T-helper 1 cell treated with Interleukin-12 subunit alpha and Interleukin-12 subunit beta and Interleukin-4 antibody, amounts not matched to agents 30 ng/mL and 1 ng/mL, for 36 hours (primary cell): ENCODE measurements around the gene MCRS1. TPM values are rescaled to one million over a fixed set of nuclear protein-coding genes. Genes with fewer than 3 reads are reported as not detected.
"Not testable (repeated sequence)": the region's sequence is repeated elsewhere in the genome, so short reads cannot be mapped to it uniquely, and the experiment has no call there.

Experiments used
- intact Hi-C: fragments of 100-400 bp; cut with micrococcal nuclease; formaldehyde crosslinking; loops from one replicate; pipeline ENCODE4 v1.15.1; 2024
- total RNA-seq: library from RNA; stranded (reverse); gene quantifications from 2 replicates; pipeline ENCODE4 v1.2.3, GENCODE V29; 2022

Gene MCRS1
- total RNA-seq, 1 donor from 2014 or later: 72.4 TPM

DNA sequence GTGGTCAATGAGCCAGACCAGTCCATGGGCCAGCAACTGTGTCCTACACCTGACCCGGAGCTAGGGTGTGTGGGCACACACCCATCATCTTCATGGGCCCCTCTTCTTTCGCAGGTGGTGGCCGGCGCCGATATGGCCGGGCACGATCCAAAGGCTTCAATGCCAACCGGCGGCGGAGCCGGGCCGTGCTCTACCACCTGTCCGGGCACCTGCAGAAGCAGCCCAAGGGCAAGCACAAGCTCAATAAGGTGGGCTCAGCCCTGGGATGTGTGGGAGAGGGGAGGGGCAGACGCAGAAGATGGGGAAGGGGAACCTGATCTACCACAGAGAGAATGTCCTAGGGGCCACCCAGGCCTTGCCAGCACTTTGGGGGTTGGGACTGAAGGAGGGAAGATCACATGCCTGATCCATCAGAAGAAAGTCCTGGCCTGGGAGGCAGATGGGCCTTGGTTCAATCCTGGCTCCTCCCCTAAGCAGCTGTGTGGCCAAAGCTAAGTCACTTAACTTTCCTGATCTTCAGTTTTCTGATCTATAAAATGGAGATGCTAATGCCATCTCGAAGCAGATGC lies 25.3 kb downstream of the MCRS1 start:
- intact Hi-C loops: no loop called here

DNA sequence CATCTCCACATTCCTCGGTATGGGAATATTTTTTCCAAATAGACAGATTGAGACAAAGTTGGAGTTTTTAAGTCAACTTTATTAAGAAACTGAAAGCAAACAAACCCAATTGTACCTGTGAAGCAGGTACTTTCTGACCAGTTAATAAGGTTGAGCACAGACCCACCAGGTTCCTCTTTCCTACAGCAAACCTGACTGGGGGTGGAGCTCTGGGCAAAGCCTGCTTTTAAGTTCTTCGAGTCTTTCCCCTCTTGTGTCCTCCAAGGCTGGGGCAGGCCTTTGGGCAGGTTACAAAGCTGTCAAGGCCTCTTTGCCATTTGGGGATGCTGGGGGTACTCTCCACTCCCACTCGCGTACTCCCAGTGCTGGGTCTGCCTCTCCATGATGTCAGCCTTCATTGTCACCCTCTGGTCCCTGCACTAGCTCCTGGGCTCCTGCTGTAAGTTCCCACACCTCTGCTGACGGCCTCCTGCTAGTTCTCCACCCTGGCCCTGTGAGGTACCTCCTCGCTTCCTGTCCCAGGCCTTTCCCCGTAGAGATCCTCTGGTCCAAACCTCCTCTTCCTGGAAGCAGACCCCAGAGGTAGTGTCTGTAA lies 25.9 kb downstream of the MCRS1 start:
- intact Hi-C loops: no loop called here

DNA sequence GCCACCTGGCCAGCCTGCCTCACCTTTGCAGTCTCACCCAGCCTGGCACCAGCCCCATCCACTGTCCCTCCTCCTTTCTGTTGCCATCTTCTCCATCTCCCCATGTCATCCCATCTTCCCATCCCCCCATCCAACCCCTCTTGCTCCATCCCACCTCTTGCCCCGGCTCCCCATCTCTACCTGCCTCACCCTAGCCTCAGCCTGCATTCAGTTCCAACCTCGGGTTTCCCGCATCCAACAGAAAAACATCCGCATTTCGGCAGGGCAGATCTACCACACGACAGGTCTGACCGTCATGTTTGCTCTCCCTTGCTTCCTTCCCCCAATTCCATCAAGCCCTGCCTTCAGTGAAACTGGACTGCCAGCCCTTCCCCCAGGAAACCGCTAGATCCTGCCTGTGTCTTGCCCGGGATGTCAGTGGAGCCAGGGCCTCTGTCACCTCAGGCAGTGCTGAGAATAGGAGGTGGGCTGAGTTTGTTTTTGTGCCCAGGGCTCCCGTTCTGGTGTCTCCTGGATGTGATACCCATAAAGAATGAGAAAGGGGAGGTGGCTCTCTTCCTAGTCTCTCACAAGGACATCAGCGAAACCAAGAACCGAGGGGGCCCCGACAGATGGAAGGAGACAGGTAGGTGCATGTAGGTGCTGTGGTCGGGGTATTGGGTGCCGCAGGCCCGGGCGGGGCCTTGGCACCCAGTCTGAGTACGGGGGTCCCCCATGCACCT lies 26.6 kb downstream of the MCRS1 start:
- intact Hi-C loops: no loop called here

DNA sequence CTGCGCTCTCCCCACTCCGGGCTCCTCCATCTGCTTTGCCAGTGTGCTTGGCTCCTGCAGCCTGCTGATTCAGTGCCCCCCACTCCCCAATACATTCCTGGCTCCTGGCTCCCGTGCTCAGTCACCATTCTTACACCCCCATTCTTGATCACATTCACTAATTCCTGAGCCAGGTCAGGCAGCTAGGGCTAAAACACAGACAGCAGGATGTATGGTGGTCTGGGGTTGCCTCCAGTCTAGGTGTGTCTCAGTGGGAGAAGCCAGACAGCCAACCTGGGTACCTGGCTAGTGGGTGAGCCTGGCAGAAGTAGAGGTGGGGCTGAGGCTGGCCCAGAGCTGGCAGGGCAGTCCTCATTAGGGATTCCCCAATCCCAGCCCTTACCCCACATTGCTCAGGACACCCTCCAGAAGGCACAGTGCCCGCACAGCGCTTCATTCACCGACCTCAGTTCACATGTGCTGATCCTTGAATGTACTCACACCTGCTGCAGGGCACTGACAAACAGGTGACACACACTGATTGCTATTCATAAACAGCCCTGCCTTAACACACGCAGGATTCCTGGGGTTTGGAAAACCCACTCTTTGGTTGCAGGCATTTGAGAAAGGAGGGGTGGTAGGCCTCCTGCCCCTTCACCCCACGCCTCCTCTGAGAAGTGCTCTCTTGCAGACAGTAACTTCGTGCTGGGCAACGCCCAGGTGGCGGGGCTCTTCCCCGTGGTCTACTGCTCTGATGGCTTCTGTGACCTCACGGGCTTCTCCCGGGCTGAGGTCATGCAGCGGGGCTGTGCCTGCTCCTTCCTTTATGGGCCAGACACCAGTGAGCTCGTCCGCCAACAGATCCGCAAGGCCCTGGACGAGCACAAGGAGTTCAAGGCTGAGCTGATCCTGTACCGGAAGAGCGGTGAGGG lies 27.5 kb downstream of the MCRS1 start:
- intact Hi-C loops: no loop called here

DNA sequence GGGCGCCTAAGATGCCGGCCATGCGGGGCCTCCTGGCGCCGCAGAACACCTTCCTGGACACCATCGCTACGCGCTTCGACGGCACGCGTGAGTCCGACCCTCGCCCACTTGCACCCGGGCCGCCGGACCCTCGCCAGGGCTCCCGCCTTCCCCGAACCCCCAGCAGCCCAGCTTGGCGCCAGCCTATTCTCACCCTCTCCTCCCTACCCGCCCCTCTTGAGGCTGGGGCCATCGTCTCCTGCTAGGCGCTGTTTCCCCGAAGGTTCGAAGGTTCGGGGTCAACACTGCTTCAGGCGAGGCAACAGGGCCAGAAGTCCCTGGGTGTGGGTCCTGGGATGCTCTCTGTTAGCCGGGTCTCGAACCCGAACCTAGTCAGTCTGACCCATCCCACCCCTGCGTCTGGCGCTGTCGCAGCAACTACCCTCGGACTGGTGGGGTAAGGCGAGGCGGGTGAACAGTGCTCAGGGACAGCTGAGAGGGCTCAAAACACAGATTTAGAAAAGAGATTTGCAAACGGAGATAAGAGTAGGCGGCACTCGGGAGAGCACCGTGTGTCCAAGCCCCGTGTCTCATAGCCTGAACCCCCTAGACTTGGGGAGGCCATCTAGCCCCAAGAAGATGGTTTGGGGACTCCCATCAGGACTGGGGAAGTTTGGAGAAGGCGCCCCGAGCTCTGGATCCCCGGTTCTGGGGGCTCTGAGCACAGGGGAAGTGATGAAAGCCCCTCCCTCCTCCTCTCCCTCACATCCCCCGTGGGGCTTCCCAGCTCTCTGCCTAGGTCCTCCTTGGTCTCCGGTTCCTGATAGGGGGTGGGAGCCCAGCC lies 28.3 kb downstream of the MCRS1 start:
- intact Hi-C loops: loop anchor here (2.0 kb wide), 1 partner anchor 167 kb away; the partner anchor contains the start of gene FMNL3

DNA sequence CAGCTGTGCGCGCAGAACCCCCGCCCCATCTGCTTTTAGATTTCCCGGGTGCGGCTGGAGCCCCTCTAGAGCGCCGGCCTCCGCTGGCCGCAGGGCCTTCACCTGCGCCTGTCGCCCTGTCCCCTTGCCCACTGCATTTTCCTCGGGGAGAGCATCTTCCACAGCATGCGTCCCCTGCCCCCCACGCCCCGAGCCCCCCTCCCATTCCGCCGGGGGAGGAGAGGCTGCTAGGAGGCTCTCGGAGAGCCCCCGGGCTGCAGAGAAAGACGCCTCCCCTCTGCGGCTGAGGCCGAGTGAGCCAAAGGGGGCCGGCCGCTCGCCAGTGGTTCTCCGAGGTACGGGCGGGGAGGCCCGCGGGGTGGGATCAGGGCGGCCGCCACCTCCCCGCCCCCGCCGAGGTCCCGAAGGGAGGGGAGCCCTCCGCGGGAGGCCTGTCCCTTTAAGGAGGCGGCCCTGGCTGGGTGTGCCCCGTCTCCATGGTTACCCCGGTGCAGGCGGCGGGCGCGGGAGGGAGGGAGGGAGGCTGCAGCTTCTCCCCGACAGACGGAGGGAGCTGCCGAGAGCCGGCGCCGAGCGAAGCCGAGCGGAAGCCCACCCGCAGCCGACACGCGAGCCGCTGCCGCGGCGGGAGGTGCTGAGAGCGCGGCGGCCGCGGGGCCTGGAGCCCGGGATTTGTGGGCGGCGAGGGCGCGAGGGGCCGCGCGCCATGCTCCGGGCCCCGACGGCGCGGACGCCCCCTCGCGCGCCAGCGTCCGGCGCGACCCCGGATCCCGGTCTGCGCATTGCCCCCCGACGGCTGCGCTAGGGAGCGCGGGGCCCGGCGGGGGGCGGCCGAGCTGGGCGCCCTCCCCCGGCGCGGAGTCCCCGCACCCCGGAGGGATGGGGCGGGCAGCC lies 29.2 kb downstream of the MCRS1 start, which contains the start of gene KCNH3:
TSS of gene KCNH3 (plus strand) at position 521 of the 894 bp plus-strand sequence. CDS start 387 bp downstream, outside the sequence.
- intact Hi-C loops: loop anchor here (1.0 to 2.0 kb wide), 5 partner anchors 30 to 574 kb away; partner anchors contain the start of genes COX14, FMNL3 and MCRS1

DNA sequence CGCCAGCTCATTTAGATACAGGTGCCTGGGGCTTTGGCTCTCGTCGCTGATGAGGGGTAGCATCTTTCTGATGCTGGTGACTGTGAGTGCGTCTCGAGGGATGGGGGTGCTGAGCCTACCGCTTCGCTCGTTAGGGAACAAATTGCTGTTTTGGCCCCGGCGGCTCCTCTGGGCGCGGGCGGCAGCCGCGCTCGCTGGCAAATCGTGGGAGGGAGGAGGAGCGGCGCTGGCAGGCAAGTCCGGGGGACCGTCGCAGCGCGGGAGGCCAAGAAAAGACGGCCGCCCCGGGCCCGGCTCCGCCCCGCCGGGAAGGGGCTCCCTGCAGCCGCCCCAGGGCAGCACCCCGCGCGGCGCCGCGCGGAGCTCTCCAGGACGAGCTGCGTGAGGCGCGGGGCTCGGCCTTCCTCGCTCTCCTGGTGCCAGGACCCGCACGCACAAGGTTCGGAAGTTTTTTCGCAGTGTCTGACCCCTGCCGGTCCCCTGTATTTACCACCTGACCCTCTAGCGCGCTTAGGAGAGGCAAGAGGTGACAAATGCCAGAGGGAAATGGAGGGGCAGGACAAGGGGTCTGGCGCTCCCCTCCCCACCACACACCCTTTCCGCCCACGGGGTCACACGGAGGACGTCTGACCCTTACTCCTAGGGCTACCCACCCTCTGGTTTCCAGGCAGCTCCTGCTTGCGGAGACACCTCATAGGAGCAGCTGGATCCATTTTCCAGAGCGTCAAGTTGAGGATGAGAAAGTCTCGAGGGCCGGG lies 30.0 kb downstream of the MCRS1 start:
- intact Hi-C loops: loop anchor here (1.0 to 2.0 kb wide), 5 partner anchors 30 to 574 kb away; partner anchors contain the start of genes COX14, FMNL3 and MCRS1

DNA sequence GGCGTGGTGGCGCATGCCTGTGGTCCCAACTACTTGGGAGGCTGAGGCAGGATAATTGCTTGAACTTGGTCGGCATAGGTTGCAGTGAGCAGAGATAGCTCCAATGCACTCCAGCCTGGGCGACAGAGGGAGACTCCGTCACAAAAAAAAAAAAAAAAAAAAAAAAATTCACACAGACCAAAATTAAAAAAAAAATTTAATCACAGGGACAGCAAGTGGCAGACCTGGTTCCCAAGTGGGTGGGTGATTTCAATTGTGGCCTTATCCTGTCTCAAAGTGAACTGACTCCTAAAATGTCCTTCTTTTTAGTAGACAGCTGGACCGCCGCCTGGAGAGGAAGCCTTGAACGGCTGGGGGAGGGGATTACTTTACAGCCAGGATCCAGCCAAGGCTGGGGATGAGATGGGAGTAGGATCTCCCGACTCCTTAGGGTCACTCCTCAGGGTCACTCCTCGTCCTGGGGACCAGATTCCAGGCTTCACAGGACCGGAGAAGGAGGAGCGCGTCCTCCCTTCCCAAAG lies 30.7 kb downstream of the MCRS1 start:
- intact Hi-C loops: no loop called here

DNA sequence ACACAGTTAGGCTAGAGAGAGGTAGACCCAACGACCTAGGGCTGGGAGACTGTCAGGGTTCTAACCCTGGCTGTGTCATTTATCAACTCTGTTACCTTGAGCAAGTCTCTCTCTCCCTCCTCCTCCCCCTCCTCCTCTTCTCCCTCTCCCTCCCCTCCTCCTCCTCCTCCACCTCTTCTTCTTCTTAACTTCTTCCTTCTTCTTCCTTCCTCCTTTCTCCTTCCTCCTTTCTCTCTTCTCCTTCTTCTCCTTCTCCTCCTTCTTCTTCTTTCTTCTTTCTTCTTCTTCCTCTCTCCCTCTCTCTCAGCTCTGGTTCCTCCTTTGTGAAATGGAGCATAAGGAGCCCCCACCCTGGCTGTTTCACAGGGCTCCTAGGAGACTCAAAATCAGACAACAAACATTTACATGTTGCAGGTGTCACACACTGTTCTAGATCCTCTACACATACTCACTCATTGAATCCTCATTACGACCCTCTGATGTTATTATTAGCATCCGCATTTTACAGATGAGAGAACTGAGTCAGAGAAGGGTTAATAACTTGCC lies 31.3 kb downstream of the MCRS1 start:
- intact Hi-C loops: no loop called here

DNA sequence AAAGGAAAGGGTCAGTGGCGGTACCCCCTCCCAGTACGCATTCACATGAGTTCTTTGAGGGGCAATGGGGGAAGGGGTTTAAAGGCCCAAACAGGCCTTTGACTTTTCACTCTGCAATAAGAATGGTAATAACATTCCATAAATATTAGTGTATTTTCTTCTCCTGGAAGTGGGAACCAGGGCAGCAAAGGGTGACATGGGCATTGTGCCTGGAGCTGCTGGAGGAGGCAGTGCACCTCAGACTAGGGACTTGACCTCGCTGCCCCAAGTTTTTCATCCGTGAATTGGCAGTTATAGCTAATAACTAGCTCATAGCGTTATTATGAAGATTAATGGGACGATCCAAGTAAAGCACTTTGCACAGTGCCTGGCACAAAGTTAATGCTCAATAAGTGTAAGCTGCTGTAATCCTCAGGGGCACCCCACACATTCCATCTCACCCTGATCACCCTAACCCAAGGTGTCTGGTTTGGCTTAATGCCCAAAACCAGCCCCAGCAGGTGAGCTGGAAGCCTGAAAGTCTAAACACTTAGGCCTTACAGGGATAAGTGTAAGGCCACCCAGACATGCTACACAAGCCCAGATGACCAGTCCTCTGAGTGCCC lies 31.9 kb downstream of the MCRS1 start:
- intact Hi-C loops: no loop called here

DNA sequence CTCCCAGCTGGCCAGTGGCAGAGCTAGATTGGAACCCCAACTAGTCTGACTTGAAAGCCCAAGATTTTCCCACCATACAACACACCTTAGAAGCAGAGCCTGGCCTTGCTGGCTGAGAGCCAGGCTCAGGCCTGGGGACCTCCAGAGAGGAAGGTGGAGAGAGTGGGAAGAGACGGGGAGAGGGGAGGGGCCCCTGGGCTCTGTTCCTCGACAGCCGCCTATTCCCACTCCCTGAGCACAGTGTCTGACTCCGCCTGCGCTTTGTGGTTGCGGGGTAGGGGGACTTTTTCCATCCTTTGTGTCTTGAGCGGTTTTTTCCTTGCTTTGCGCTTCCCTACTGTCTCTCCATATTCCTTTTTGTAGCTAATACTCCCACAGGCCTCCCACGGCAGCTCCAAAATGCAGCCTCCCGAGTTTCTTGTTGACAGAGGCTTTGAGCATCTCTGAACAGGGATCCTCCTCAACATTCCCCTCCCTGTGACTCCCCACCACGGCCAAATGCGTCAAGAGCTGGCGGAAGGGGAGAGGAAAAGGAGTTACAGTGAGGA lies 33.1 kb downstream of the MCRS1 start:
- intact Hi-C loops: no loop called here

DNA sequence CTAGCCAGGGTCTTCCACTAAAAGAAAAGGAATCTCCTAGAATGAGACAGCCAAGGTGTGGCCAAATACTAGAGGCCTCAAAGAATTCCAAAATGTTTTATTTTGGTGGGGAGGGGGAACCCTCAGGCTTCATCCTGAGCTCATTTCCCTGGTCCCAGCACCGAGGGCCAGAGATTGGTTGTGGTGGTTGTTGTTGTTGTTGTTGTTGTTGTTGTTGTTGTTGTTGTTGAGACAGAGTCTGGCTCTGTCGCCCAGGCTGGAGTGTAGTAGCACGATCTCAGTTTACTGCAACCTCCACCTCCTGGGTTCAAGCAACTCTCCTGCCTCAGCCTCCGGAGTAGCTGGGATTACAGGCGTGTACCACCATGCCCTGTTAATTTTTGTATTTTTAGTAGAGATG lies 33.8 kb downstream of the MCRS1 start:
- intact Hi-C loops: not testable (repeated sequence)

DNA sequence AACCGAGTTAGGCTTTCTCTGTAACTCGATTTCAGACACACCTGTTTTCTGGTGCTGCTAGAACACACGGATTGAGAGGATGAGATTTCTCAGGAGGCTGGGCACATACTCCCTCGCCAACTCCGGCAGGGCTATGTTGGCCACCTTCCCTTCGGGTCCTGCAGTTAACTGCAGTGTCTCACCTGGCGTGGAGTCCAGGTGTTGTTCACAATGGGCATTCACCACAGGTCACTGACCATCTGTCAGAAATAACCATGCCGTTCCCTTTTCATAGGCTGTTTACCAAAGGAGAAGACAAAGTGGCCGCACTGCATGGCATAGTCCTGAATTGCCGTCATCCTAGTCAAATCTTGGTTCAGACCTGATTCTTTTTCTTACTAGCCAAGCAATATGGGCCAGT lies 34.6 kb downstream of the MCRS1 start:
- intact Hi-C loops: no loop called here

DNA sequence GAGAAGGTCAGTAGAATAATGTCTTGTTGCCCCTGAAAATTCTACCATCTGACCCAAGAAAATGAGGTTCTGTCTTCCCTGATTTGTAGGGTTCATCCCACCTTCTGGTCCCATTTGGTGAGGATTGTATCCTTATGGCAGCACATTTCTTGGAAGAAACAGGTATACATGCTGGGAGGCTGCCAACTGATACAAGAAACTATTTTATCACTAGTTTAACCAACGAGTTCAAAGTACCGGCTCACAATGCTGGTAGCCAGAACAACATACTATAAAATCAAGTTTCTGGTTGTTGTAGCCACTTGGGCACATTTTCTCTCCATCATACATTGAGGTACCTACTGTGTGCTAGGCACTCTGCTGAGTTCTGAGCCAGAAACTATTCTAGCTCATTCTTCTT lies 36.2 kb downstream of the MCRS1 start:
- intact Hi-C loops: no loop called here

DNA sequence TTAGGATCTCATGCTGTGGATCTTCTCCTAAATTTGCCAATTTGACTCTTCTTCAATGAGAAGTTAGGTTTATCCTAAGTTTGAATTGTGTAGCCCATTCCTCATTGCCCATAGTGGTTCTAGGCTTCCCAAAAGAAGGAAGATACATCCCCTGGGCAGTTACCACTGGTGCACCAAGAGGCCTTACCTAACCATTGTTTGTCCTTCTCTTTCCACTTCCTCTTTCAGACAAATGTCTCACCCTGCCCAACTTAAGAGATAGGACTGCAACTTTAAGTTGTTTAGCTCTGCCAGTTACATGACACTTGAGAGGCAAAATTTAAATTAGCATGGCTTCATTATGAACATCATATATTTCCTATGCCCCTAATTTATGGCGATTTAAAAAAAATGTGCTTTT lies 38.5 kb downstream of the MCRS1 start:
- intact Hi-C loops: no loop called here

DNA sequence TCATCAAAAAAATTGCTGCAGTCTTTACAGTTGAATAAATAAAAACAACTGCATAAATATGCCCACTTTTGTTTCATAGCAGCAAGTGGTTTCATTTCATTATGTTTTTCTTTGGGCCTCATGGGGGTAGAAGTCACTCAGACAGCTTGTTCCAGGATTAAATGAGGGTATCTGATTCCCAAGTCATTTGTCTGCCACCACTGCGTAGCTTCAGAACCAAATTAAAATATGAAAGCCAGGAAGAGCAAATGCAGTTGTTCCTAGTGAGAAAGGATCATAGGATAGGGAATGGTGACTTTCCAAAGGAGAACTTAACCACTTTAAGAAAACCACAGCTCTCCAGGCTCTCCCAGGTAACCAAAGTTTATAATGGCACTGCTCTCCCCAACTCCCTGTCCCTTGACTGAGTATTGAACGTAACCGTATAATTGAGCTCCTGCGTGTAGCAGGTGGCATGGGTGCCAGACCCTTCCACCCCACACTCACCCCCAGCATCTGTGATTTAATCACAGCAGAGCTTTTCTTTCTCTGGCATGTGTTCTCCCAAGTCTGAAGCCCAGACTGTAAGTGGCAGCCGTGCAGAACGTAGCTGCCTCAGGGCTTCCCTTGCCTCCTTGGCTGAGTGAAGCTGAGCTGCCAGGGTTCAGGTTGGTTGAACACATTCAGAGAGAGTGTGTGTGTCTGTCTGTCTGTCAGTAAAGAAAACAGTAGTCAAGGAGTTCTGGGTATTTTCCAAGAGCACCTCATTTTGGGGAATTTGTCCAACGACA lies 40.4 kb downstream of the MCRS1 start:
- intact Hi-C loops: no loop called here

DNA sequence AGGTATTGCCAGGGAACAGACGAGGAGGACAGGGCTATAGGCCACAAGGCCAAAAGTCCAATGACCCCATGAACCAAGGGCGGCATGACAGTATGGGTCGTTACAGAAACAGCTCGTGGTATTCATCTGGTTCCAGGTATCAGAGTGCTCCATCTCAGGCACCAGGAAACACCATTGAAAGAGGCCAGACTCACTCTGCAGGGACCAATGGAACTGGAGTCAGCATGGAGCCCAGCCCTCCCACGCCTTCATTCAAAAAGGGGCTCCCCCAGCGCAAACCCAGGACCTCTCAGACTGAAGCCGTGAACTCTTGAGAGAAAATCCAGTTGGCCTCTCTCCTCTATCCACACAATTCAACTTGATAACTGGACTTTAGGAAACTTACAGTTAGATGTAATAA lies 42.0 kb downstream of the MCRS1 start:
- intact Hi-C loops: no loop called here
